Endodermal cell (in vitro differentiated cells): Measurements from ENCODE around the gene SRRM5. TPM values are rescaled to one million over a fixed set of nuclear protein-coding genes. Genes with fewer than 3 reads are reported as not detected.

Experiments
- DNase-seq: peaks from one replicate; pipeline ENCODE4 v3.0.0-alpha.2; 2017
- H3K27ac ChIP-seq: 2 replicates; pipeline ENCODE4 v1.5.1; 2013; ENCODE audit warnings: mild to moderate bottlenecking, low read depth, low read length, moderate library complexity
- H3K27me3 ChIP-seq: 2 replicates; pipeline ENCODE4 v1.6.1; 2013; ENCODE audit warnings: mild to moderate bottlenecking, low read length, moderate library complexity; ENCODE audit not compliant: insufficient read depth, control insufficient read depth, poor library complexity, severe bottlenecking
- H3K36me3 ChIP-seq: 2 replicates; pipeline ENCODE4 v1.7.0; 2013; ENCODE audit warnings: mild to moderate bottlenecking, low read length, moderate library complexity; ENCODE audit not compliant: control insufficient read depth, insufficient read depth
- H3K4me1 ChIP-seq: one replicate; pipeline ENCODE4 v1.7.0; 2013; ENCODE audit warnings: low read length; ENCODE audit not compliant: control insufficient read depth, insufficient read depth
- H3K4me3 ChIP-seq: 2 replicates; pipeline ENCODE4 v1.5.1; 2013; ENCODE audit warnings: mild to moderate bottlenecking, low read length, moderate library complexity
- H3K9ac ChIP-seq: 2 replicates; pipeline ENCODE4 v1.6.1; 2013; ENCODE audit warnings: mild to moderate bottlenecking, low read length, moderate library complexity; ENCODE audit not compliant: poor library complexity, severe bottlenecking; ENCODE audit errors: extremely low read depth
- H3K9me3 ChIP-seq: 2 replicates; pipeline ENCODE4 v1.6.1; 2013; ENCODE audit warnings: mild to moderate bottlenecking, low read length, moderate library complexity; ENCODE audit not compliant: control insufficient read depth
- H3K27ac Mint-ChIP-seq: 2 replicates; pipeline ENCODE4 v1.8.0; 2020; ENCODE audit warnings: mixed read lengths
- H3K27me3 Mint-ChIP-seq: 2 replicates; pipeline ENCODE4 v1.8.0; 2021; ENCODE audit warnings: mild to moderate bottlenecking, mixed read lengths; ENCODE audit not compliant: insufficient read depth
- H3K36me3 Mint-ChIP-seq: 2 replicates; pipeline ENCODE4 v1.8.0; 2020; ENCODE audit warnings: low read depth, mixed read lengths
- H3K4me1 Mint-ChIP-seq: 2 replicates; pipeline ENCODE4 v1.8.0; 2020; ENCODE audit warnings: mixed read lengths
- H3K4me3 Mint-ChIP-seq: 2 replicates; pipeline ENCODE4 v1.8.0; 2020; ENCODE audit warnings: mild to moderate bottlenecking, moderate library complexity, mixed read lengths
- H3K9me3 Mint-ChIP-seq: 2 replicates; pipeline ENCODE4 v1.8.0; 2020; ENCODE audit warnings: mild to moderate bottlenecking, mixed read lengths
- WGBS, 2 experiments: methylation state at CpG; one replicate each; pipeline versions ENCODE4 v1.1.5 to v1.1.7; 2013; ENCODE audit warnings: missing lambda C conversion rate in 2 of 2, mixed read lengths in 1 of 2; ENCODE audit not compliant: insufficient coverage in 1 of 2, insufficient read length in 1 of 2; 5-methylcytosine and 5-hydroxymethylcytosine counted together
- total RNA-seq, 2 donors: library from RNA; stranded (reverse); fragmentation: NEBNext Ultra II Directional in 1 of 2; extraction: Animal tissue kit (Norgen Biotek cat#: 25700) in 1 of 2; gene quantifications; 2 replicates in 1 of 2; 3 replicates in 1 of 2; pipeline ENCODE4 v1.2.1, GENCODE V29; 2021
- TF ChIP-seq, protein P1 (sequence below): fragments of 200-600 bp; sonication (generic); conservative IDR thresholded peaks from 2 replicates; pipeline ENCODE4 v1.5.0; 2021; ENCODE audit warnings: antibody characterized with exemption, mild to moderate bottlenecking

SRRM5 gene
- total RNA-seq, 2 donors from 2014 or later = 0.35 to 0.37 TPM

DNA sequence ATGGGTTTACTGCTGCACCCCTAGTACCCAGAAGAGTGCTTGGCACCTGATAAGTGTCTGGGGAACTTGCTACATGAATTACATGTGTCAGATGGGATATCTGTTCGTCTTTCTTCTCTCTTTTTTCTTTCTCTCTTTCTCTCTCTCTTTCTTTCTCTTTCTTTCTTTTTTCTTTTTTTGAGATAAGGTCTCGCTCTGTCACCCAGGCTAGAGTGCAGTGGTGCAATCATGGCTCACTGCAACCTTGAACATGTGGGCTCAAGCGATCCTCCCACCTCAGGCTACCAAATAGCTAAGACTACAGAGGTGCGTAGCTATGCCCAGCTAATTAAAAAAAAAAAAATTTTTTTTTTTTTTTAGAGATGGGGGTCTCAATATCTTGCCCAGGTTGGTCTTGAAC lies 21.6 kb downstream of the SRRM5 start:
- no peak overlapping the region for H3K9ac ChIP-seq
- no peak overlapping the region for H3K4me3 ChIP-seq
- Mint-ChIP-seq H3K27me3 (peaks cover 80% of the 10 kb centered on the region), H3K4me3 (no peak overlapping the region), H3K27ac (no peak overlapping the region), H3K36me3 (no peaks in the 10 kb centered on the region), H3K4me1 (peaks cover 9% of the 10 kb centered on the region), H3K9me3 (no peaks in the 10 kb centered on the region)
- TF ChIP-seq, protein P1, sequence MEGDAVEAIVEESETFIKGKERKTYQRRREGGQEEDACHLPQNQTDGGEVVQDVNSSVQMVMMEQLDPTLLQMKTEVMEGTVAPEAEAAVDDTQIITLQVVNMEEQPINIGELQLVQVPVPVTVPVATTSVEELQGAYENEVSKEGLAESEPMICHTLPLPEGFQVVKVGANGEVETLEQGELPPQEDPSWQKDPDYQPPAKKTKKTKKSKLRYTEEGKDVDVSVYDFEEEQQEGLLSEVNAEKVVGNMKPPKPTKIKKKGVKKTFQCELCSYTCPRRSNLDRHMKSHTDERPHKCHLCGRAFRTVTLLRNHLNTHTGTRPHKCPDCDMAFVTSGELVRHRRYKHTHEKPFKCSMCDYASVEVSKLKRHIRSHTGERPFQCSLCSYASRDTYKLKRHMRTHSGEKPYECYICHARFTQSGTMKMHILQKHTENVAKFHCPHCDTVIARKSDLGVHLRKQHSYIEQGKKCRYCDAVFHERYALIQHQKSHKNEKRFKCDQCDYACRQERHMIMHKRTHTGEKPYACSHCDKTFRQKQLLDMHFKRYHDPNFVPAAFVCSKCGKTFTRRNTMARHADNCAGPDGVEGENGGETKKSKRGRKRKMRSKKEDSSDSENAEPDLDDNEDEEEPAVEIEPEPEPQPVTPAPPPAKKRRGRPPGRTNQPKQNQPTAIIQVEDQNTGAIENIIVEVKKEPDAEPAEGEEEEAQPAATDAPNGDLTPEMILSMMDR = no peak
- no peak for DNase-seq
- no peak overlapping the region for H3K27ac ChIP-seq
- no peaks in the 10 kb centered on the region for H3K36me3 ChIP-seq
- H3K27me3 ChIP-seq = peaks cover 18% of the 10 kb centered on the region
- no peaks in the 10 kb centered on the region for H3K4me1 ChIP-seq
- H3K9me3 ChIP-seq = no peaks in the 10 kb centered on the region
- WGBS, 2 experiments = 89 to 100% methylated on average over 3 to 4 of the region's 4 CpGs

DNA sequence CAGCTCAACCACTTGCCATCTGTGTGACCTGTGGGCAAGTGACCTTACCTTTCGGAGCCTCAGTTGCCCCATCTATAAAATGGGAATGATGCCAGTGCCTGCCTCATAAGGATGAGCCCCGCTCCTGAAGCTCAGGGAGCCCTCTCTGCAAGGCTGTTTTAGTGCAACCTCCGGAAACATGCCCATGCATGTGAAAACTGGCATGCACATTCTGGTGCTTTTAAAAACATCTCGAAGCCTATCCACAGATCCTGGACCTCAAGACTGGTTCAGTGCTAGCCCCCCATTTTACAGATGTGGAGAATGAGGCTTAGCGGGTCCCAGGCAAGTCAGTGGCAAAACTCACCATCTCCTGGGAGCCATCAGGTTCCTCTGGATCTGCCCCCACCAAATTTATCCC lies 22.2 kb downstream of the SRRM5 start:
- Histone ChIP-seq H3K9me3 (no peaks in the 10 kb centered on the region), H3K27me3 (peaks cover 24% of the 10 kb centered on the region), H3K36me3 (no peaks in the 10 kb centered on the region), H3K4me1 (no peaks in the 10 kb centered on the region), H3K27ac (no peak overlapping the region), H3K9ac (no peak overlapping the region), H3K4me3 (no peak overlapping the region)
- Mint-ChIP-seq H3K27ac (no peak overlapping the region), H3K9me3 (no peaks in the 10 kb centered on the region), H3K36me3 (no peaks in the 10 kb centered on the region), H3K4me1 (peaks cover 13% of the 10 kb centered on the region), H3K27me3 (peaks cover 80% of the 10 kb centered on the region), H3K4me3 (no peak overlapping the region)
- 85 to 95% methylated on average over 5 of the region's 5 CpGs for WGBS, 2 experiments
- TF ChIP-seq, protein P1 = no peak
- no peak for DNase-seq

DNA sequence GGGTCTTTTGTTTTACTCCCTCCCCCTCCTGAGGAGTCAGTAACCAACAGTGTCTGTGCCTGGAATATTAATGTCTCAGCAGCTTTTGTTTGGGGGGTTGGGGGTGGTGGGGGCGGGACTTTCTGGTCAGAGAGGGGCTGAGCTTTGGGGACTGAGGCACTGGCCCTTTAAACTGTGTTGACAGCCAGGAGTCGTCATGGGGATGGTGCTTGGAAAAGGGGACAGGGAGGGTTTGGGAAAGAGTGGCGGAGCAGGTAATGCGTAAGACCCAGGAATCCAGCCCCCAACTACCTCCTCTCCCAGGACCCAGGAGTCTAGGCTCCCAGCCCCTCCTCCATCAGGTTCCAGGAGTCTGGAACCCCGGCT lies 22.6 kb downstream of the SRRM5 start:
- Histone ChIP-seq H3K27ac (peak overlapping the region; percentile 89), H3K4me1 (no peaks in the 10 kb centered on the region), H3K27me3 (peaks cover 26% of the 10 kb centered on the region), H3K36me3 (no peaks in the 10 kb centered on the region), H3K9ac (peak overlapping the region; percentile 17), H3K9me3 (no peaks in the 10 kb centered on the region), H3K4me3 (no peak overlapping the region)
- peak; percentile 66 for DNase-seq
- H3K27me3 Mint-ChIP-seq = peaks cover 79% of the 10 kb centered on the region
- TF ChIP-seq, protein P1 = no peak
- peak overlapping the region; percentile 53 for H3K4me3 Mint-ChIP-seq
- H3K27ac Mint-ChIP-seq = no peak overlapping the region
- H3K4me1 Mint-ChIP-seq = peaks cover 14% of the 10 kb centered on the region
- H3K36me3 Mint-ChIP-seq = no peaks in the 10 kb centered on the region
- 38 to 61% methylated on average over 3 to 5 of the region's 5 CpGs for WGBS, 2 experiments
- no peaks in the 10 kb centered on the region for H3K9me3 Mint-ChIP-seq
